HS-27A (cell line): Measurements from ENCODE around the gene PGP.

Experiments
- DNase-seq: peaks from one replicate; pipeline ENCODE4 v3.0.0-alpha.2; 2012; ENCODE audit warnings: low read depth, missing footprints

PGP gene

DNA sequence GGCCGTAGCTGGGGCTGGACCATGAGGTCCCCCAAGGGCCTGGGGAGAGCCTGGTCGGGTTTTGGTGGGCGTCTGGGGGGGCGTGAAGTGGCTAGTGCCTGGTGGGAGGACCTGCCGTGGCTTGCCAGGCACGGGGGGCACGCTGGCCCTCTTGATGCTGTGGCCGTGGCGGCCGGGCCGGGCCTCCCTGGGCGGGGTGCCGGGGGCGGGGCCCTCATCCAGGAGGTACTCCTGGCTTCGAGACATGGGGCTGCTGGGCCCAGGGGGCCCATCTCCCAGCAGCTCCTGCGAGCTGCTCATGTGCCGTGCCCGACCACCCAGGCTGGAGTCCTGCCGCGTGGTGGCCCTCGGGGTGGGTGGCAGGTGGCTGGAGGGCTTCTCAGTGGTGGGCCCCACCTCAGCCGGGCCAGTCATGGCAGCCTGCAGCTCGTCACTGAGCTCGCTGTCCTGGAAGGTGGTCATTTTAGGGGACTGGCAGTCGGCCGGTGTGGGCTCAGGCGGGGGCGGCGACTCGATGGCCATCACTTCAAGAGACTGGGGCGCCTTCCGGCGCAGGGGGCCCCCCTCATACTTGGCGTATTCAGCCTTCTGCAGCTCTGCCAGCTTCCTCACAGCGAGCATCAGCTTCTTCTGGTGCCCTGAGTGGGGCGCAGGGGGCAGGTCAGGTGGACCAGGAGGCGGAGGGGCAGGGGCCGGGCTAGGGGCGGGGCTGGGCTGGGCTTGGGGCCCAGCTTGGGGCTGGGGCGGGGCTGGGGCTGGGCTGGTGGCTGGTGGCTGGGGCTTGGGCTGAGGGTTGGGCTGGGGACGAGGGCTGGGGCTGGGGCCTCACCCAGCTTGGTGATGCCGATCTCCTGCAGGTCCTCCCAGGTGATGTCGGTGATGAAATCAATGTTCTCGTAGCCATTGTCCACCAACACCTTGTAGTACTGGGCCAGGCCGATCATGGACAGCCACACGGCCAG is 33.4 kb downstream of the PGP start:
- no peak for DNase-seq

DNA sequence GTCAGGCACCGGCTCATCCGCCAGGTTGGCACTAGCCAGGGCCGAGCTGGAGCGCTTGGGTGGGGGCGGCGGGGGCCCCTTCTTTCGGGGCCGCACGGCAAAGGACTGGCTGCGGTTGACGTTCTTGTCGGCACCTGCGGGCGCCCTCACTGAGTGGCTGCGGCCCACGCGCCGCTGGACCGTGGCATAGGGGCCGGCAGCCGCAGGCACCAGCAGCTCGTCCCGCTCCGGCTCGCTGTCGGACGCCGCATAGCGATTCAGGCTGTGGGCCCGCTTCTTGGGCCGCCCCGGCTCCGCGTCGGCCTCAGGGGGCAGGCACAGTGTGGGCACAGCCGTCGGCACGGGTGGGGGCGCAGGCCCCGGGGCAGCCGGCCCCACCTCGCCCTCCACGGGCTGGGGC is 34.2 kb downstream of the PGP start:
- no peak for DNase-seq

DNA sequence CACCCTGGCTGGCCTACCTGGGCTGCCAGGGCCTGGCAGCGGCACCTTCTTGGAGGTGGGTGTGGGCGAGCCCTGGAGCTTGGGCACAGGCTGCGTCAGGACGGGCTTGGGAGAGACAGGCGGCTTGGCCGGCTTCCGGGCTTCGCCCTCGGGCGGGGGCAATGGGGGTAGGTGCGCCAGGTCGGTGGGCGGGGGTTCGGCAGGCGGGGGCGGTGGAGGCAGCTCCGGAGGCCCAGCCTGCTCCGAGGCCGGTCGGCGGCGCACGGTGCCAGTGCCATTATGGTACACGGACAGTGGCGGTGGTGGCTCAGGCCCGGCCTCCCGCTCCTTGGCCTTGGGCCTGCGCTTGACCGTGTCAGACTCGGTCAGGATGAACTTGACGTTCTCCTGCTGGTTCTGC is 35.1 kb downstream of the PGP start:
- DNase-seq, result no peak

DNA sequence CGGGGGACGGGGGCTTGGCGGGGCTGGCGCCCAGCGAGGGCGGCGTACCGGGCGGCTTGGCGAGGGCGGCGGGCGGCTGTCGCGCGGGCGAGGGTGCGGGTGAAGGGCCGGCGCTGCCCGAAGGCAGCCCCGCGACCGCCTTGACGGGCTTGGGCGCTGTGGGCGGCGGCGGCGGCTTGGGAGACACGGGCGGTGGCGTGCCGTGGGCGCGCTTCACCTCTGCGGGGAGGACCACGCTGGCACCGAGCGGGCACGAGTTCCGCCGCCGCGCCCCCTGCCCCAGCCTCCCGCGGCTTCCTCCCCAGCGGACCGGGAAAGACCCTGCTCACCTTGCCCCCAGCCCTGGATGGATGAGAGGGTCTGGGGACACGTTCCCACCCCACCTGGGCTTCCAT is 35.5 kb downstream of the PGP start:
- DNase-seq, result no peak

DNA sequence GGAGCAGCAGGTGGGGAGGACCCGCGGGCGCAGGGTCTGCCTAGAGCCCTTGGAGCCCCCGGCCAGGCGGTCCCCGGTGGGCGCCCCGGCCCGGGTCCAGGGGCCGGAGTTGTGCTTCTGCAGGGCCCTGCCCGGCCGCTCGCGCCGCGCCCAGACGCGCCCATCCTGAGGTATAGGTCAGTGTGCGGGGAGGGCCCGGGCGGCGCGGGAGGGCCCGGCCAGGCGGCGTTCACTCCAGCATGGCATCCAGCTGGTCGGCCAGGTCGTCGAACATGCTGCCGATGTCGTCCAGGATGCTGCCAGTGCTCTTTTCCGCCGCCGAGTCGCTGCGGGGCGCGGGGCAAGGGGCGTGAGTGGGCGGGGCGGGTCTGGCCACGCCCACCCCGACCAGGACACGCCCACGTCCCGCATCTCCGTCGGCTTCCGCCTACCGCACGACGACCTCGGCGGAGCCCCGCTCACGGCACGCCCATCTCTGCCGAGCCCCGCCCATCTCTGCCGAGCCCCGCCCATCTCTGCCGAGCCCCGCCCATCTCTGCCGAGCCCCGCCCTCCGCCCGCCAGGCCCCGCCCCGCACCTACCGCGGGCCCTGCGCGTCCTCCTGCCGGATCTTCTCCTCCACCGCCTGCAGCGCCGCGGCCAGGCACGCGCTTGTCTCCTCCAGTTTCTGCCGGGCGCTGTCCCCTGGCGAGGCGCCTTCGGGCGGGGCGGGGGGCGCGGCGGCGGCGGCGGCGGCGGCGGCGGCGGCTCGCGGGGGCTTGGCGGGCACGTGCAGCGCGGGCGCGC is 36.1 kb downstream of the PGP start:
- no peak for DNase-seq

DNA sequence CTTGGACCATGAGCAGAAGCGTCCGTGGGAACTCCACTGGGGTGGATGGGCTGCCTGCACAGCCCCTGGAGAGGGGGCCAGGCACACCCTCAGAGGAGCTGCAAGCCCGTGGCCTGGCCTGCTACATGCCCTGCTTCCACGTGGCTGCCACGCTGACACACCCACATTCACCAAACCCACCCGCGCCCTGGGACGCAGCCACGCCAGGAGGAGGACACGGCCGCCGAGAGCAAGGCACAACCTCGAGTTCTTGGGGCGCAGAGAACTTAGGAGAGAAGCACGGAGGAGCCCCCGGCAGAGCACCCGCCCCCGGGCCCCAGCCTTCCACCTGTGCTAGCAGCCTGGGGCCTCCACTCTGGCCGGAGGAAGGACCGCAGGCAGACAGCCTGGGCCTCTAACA is 37.1 kb downstream of the PGP start:
- no peak for DNase-seq

DNA sequence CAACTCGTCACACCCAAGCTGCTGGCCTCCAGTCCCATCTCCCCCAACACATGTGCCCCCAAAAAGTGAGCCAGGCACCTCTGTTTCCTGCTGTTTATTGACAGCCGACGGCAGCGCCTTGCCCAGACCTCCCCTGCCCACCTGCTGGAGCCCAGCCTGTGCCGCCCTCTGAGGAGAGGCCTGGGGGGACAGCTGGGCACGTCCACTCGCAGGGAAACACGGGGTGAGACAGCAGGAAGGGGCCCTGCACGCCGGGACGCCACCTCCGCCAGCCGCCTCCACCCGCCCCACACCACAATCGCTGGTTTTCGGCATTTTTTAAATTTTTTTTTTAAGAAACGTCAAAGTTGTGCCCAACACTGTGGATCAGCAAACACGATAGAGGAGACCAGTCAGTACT is 37.5 kb downstream of the PGP start:
- DNase-seq, result no peak

DNA sequence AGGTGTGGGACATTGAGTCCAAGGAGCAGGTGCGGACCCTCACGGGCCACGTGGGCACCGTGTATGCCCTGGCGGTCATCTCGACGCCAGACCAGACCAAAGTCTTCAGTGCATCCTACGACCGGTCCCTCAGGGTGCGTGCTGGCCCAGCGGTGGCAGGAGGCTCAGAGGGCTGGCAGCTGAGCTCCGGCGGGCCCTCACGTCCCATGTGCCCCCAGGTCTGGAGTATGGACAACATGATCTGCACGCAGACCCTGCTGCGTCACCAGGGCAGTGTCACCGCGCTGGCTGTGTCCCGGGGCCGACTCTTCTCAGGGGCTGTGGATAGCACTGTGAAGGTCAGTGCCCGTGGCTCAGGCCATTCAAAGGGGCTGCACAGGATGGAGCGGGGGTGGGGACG is 38.6 kb downstream of the PGP start:
- DNase-seq, result no peak

DNA sequence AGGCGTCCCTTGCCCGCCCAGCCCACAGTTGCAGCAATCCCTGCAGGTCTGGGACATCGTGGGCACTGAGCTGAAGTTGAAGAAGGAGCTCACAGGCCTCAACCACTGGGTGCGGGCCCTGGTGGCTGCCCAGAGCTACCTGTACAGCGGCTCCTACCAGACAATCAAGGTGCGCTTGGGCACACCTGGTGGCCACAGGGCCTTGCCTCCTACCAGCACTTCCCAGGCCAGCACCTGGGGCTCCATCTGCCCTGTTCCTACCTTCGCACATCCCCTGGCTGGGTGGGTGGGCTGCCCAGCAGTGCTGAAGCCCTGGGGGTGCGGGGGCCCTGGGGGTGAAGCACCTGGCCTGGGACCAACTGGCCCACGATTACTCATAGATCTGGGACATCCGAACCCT is 39.2 kb downstream of the PGP start:
- no peak for DNase-seq

DNA sequence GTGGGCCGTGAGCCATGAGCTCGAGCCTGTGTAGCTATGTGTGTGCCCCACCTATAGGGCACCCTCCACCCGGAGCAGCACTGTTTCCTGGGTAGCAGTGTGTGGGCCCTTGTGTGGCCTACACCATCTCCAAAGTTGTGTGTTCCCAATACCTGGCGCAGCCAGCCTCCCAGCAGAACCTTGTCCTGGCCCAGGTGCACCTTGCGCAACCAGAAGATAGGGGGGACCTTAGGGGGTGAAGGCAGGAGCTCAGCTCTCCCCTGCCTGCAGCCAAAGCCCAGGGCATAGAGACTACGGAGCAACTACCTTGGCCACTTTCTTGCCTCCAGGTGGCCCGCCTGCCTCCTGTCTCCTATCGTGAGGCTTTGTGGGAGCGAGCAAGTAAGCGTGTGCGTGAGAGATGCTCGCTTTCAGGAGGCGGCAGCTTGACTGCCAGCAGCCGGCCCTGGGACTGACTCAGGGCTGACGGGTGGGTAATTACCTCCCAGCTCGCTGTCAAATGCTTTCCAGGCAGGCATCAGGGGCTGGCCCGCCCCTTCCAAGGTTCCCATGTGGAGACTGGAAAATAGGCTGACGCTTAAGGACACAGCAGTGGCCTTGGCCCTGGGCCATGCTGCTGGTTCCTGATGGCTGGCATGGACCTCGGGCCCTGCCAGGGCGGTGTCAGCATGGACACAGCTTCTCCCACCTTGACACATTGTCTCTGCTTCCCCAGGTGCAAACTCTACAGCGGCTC is 40.1 kb downstream of the PGP start:
- no peak for DNase-seq

DNA sequence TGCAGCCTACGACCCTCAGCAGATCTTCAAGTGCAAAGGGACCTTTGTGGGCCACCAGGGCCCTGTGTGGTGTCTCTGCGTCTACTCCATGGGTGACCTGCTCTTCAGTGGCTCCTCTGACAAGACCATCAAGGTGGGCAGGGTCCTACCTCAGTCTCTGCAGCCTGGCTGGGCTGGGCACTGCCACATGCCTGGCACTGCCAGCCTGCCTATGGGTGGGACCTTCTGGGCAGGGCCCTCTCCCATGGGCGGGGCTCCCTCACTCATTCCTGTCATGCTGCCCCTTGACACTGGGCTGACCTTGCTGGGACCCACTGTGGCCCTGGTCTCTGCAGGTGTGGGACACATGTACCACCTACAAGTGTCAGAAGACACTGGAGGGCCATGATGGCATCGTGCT is 40.7 kb downstream of the PGP start:
- no peak for DNase-seq

DNA sequence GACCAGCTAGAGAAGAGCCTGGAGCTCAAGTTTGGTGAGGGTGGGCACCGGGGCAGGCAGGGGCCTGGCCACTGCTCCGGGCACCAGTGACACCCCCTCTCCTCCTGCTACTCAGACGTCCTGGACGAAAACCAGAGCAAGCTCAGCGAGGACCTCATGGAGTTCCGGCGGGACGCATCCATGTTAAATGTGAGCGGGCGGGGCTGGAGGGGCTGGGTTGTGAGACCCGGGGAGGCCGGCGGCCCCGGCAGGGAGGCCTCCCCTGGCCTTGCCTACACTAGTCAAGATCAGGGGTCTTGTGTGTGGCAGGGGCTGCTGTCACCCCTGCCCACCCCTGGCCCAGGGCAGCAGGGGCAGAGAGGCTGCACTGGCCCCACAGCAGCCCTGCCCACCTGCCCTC is 41.3 kb downstream of the PGP start:
- DNase-seq, result no peak

DNA sequence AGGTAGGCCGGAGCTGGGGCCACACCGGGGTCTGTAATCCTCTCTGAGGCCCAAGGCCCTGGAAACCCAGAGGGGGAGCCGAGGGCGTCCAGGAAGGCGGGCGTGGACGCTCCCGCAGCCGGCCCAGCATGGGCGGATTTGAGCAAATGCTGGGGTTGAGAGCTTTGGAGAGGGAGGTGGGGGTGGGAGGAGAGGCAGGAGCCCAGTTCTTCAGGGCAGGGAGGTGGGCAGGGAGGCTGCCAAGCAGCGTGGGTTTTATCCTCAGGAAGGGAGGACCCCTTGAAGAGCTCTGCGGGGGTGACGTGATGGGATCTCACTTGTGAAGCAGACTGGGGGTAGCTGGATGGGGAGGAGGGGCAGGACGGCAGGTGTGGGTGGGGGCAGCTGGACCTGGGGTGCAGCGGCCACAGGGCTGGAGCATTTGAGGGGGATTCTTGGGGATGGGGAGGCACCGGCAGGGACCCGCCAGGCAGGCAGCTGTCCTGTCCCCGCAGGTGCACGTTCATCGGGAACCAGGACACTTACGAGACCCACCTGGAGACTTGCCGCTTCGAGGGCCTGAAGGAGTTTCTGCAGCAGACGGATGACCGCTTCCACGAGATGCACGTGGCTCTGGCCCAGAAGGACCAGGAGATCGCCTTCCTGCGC is 41.8 kb downstream of the PGP start:
- no peak for DNase-seq

DNA sequence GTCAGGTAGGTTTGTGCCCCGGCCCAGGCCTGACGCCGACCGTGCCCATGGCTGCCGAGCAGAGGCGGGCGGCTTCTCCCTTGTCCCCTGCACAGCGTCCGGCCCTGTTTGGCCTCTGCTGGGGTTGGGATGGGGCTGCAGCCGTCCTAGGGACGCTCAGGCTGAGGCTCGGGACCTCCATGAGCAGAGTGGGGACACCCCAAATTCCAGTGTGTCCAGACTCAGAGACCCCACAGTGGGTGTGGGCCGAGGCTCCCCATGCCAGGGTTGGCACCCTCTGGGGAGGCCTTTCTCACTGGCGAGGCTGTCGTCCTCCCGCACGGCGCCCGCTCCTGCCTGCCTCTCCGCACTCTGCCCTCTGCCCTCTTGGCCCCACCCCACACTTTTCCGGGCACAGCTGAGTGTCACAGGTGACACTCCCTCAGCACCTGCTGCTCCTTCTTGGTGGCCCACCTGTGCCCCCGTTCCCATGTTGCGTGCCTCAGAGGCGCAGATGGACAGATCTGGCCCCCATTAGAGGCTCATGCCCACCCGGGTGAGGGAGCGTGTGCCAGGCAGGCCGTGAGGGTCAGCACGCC is 43.0 kb downstream of the PGP start:
- no peak for DNase-seq

DNA sequence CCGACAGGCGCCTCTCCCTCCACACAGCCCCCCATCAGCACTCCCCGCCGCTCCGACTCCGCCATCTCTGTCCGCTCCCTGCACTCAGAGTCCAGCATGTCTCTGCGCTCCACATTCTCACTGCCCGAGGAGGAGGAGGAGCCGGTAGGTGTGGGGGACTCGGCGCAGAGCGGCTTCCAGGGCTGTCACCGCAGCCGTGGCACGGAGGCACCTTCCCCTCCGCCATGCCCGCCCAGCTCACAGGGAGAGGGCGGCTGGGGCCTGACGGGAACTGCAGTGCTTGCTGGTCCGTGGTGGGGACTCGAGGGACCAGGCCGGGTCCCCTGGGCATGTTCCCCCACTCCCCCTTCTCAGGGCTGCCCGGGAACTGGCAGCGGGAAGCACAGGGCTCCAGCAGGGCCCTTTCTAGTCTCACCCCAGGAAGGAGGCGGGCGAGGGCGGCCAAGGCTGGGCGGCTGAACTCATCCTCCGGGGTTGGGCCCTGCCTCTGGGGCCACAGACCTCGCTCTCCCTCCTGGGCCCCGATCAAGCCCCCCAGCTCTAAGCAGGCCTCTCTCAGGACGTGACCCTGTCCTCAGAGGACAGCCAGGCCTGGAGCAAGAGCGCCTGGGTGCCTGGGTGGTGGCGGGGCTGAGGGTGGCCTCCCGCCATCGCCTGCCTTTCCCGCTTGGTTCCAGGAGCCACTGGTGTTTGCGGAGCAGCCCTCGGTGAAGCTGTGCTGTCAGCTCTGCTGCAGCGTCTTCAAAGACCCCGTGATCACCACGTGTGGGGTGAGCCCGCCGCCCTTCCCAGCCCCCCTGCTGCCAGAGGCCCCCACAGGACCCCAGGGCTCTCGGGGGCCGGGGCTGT is 43.8 kb downstream of the PGP start:
- no peak for DNase-seq

DNA sequence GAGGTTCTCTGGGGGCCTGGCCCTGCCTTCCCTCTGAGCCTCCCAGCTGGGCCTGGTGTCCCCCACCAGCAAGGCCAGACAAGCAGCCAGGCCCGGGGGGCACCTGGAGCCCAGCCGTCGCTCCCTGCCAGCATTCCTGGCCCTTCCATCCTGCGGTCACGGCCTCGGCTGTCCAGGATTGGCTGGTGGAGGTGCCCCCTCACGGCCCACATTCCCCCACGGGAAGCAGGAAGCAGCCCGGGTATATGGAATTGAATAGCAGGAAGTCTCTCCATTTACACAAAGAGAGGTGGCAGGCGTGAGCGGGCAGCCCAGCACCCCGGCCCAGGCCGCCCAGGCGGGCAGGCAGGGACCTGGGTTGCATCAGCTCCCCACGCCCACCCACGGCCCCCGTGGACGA is 44.6 kb downstream of the PGP start:
- DNase-seq, result no peak

DNA sequence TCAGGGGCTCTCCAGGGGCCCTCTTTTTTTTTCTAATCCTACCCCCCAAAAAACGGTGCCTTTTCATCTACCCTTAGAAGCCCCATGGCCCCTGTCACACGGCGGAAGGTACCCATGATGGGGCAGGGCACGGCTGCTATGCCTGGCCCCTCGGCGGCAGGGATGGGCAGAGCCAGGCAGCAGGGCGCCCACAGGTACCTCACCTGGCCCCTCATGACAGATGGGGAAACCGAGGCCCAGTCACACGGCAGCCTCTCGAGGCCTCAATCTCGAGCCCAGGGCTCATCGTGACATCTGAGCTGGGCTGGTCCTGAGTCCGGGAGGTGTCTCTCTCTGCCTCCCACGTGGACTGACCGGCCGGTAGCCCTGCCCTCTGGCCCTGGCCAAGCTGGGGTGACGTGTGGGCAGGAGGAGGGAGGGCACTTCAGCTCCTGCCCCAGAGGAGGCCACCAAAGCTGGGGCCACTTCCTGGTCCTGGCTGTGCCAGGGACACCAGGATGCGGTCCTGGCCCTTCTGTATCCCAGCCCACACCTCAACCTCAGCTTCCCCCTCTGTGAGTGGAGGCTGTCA is 47.5 kb downstream of the PGP start:
- no peak for DNase-seq

DNA sequence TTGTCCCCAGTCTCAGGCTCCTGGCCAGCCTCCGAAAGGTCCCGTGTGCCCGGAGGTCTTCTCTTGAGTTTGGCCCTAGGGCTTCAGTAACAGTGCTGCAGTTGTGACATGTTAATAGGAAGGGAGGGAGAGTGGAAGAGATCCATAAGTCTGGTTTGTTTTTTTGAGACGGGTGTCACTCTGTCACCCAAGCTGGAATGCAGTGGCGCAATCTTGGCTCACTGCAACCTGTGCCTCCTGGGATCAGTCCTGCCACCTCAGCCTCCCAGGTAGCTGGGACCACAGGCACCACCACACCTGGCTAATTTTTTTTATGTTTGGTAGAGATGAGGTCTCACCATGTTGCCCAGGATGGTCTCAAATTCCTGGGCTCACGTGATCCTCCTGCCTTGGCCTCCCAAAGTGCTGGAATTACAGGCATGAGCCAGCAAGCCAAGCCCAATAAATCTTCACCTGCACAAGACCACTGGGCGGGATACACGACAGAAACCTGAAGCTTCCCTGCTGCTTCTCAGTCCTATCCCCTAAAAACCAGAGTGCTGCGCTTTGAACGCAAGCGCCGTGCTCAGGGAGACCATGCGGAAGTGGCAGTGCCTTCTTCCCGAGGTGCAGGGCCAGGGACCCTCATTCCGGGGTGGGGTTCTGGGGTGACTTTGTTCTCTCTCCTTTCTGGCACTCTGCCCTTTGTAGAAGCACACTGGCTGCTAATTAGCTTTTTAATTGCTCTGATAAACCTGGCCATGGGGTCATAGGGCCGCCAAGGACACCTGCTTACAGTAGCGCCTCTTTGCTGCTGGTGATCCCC is 48.2 kb downstream of the PGP start:
- DNase-seq, result no peak

DNA sequence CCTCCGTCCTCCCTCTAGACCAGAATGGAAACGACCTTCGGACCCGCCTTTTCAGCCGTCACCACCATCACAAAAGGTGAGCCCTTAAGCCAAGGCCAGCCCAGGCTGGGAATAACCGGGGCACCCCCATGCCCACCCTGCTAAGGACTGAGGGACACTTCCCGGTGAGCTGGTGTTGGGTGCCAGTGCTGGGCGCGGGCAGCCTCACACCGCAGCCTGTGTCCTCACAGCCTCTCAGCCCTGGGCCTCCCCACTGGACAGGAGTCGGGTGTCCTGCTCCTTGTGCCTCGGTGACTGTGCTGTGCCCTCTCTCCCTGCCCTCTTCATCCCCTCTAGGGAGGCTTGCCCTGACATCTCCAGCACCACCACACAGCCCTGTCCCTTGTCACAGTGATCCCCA is 48.8 kb downstream of the PGP start:
- DNase-seq, result no peak
